Vagina (tissue), 2 donors: ENCODE data around the gene DNAH2. TPM values are rescaled to one million over a fixed set of nuclear protein-coding genes. Genes with fewer than 3 reads are reported as not detected.
A peak's percentile ranks its signal among the peaks of the same experiment; 100 is the strongest.

Source experiments
- DNase-seq, 2 donors: peaks; one replicate each; pipeline ENCODE4 v3.0.0-alpha.2; 2017; ENCODE audit errors: extremely low spot score in 2 of 2
- H3K27ac ChIP-seq: fragments of 200-600 bp; sonication (generic); one replicate; pipeline ENCODE4 v1.5.1; 2019
- H3K27me3 ChIP-seq: fragments of 200-600 bp; sonication (generic); one replicate; pipeline ENCODE4 v1.5.1; 2019
- H3K36me3 ChIP-seq, 2 donors: fragments of 200-600 bp; sonication (generic); one replicate each; pipeline ENCODE4 v1.5.1; 2017 to 2019
- H3K4me1 ChIP-seq: fragments of 200-600 bp; sonication (generic); one replicate; pipeline ENCODE4 v1.5.1; 2019
- H3K4me3 ChIP-seq, 2 donors: fragments of 200-600 bp; sonication (generic); 1 replicate in 1 of 2; 2 replicates in 1 of 2; pipeline ENCODE4 v1.5.1; 2016 to 2019
- H3K9me3 ChIP-seq: fragments of 200-600 bp; sonication (generic); one replicate; pipeline ENCODE4 v1.5.1; 2019
- POLR2A ChIP-seq, 2 donors: fragments of 450-650 bp; IDR thresholded peaks; one replicate each; pipeline ENCODE4 v1.6.1; 2017; ENCODE audit warnings: antibody characterized with exemption in 2 of 2, mild to moderate bottlenecking in 2 of 2, moderate library complexity in 2 of 2
- POLR2AphosphoS5 ChIP-seq, 2 donors: sonication (generic); formaldehyde crosslinking; IDR thresholded peaks; one replicate each; pipeline ENCODE4 v1.9.0; 2017; ENCODE audit warnings: antibody characterized with exemption in 2 of 2, mild to moderate bottlenecking in 2 of 2, low read depth in 1 of 2; ENCODE audit not compliant: insufficient read depth in 1 of 2
- intact Hi-C: fragments of 100-400 bp; cut with DNase I; formaldehyde crosslinking; loops from one replicate; pipeline ENCODE4 v1.15.1; 2023
- total RNA-seq: library from RNA; depleted of rRNA; stranded (reverse); fragments of >200 nt; gene quantifications from one replicate; pipeline ENCODE4 v1.2.3, GENCODE V29; 2016
- TF ChIP-seq, protein P1 (sequence below), 3 experiments: fragments of 450-650 bp in 2 of 3; fragments of 200-600 bp in 1 of 3; sonication (generic) in 1 of 3; IDR thresholded peaks; one replicate each; pipeline ENCODE4 v1.5.1; 2017 to 2019; ENCODE audit warnings: antibody characterized with exemption in 3 of 3, mild to moderate bottlenecking in 2 of 3, moderate library complexity in 2 of 3

DNAH2 gene
- total RNA-seq, 1 donor from 2014 or later, result 0.49 TPM

DNA sequence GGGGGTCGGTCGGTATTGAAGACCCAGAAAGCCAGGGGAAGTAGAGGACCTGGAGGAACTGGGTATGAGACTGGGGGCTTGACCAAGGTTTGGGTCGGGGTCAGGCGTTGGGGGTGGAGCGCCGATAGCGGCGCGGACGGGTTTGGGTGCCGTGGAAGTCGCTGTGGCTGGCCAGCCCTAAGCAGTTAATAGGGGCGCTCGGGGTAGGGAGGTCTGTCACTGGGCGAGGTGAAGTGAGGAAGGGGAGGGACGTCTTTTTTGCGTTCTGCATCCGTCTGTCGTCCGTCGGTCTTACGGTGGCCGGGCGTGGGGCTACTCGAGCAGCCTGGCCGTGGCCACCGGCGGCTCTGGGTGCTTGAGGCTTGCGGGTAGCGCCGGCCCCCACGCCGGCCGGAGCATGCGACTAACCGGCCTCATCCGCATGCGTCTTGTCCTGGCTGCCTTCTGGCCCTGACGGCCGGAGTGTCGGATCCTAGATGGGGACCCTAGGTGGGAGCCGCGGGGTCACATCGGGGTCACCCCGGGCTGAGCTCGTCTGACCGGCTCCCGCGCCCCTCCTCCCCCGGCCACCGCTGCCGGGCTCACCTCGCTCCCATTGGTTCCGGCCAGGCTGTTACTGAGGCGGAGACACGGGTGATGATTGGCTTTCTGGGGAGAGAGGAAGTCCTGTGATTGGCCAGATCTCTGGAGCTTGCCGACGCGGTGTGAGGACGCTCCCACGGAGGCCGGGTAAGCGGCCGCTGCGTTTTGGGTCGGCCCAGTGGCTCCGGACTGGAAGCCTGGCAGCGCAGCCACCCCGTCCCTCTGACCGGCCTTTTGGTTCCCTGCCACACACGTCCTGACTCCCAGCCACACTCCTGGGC is 127.0 kb downstream of the DNAH2 start:
- H3K4me1 ChIP-seq, result peaks cover 54% of the 10 kb centered on the region
- H3K36me3 ChIP-seq, result peaks cover 0 to 37% of the 10 kb centered on the region in 2 donors
- peak; percentile 92 to 95 for TF ChIP-seq POLR2AphosphoS5 (IDR thresholded peaks at IDR 0.05; ENCODE audit: insufficient read depth in 1 of 2, low read depth in 1 of 2)
- TF ChIP-seq, protein P1, sequence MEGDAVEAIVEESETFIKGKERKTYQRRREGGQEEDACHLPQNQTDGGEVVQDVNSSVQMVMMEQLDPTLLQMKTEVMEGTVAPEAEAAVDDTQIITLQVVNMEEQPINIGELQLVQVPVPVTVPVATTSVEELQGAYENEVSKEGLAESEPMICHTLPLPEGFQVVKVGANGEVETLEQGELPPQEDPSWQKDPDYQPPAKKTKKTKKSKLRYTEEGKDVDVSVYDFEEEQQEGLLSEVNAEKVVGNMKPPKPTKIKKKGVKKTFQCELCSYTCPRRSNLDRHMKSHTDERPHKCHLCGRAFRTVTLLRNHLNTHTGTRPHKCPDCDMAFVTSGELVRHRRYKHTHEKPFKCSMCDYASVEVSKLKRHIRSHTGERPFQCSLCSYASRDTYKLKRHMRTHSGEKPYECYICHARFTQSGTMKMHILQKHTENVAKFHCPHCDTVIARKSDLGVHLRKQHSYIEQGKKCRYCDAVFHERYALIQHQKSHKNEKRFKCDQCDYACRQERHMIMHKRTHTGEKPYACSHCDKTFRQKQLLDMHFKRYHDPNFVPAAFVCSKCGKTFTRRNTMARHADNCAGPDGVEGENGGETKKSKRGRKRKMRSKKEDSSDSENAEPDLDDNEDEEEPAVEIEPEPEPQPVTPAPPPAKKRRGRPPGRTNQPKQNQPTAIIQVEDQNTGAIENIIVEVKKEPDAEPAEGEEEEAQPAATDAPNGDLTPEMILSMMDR (IDR thresholded peaks at IDR 0.05), result no peak
- TF ChIP-seq POLR2A (IDR thresholded peaks at IDR 0.05), result peak in 1 of 2 donors; percentile 65
- no peaks in the 10 kb centered on the region for H3K9me3 ChIP-seq
- peak overlapping the region; percentile 99 for H3K27ac ChIP-seq
- intact Hi-C loops, result loop anchor here (5.0 kb wide), 1 partner anchor 267 kb away; the partner anchor contains the start of gene CD68
- peak overlapping the region; percentile 58 to 69 for H3K4me3 ChIP-seq
- DNase-seq, result peak in 1 of 2 donors; percentile 98
- H3K27me3 ChIP-seq, result no peaks in the 10 kb centered on the region

DNA sequence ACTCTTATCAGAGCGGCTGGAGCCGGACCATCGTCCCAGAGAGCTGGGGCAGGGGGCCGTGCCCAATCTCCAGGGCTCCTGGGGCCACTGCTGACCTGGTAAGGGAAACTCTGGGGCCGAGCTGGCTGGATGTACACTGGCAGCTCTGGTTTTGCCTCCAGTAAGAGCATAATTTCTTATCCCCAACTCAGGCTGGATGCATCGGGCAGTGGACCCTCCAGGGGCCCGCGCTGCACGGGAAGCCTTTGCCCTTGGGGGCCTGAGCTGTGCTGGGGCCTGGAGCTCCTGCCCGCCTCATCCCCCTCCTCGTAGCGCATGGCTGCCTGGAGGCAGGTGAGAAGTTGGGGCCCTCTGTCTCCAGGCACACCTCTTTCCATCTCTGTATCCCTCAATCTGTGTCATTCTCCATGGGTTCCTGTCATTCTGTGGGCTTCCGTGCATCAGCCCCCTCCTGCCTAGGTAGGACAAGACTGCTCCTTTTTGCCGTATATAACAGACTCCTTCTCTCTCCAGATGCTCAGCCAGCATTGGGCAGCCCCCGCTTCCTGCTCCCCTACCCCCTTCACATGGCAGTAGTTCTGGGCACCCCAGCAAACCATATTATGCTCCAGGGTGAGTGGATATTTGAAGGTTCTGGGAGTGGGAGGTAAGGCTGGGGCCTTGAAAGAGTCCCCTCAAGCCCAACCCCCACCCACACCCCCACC is 128.0 kb downstream of the DNAH2 start:
- intact Hi-C loops, result no loop called here
- H3K36me3 ChIP-seq, result peaks cover 0 to 44% of the 10 kb centered on the region in 2 donors
- DNase-seq, result no peak
- peaks cover 44% of the 10 kb centered on the region for H3K4me1 ChIP-seq
- TF ChIP-seq POLR2A (IDR thresholded peaks at IDR 0.05) (no peak), POLR2AphosphoS5 (IDR thresholded peaks at IDR 0.05; ENCODE audit: insufficient read depth in 1 of 2, low read depth in 1 of 2) (no peak)
- TF ChIP-seq, protein P1 (IDR thresholded peaks at IDR 0.05), result no peak
- no peaks in the 10 kb centered on the region for H3K27me3 ChIP-seq
- H3K9me3 ChIP-seq, result no peaks in the 10 kb centered on the region
- peak overlapping the region; percentile 58 to 69 for H3K4me3 ChIP-seq
- peak overlapping the region; percentile 99 for H3K27ac ChIP-seq

DNA sequence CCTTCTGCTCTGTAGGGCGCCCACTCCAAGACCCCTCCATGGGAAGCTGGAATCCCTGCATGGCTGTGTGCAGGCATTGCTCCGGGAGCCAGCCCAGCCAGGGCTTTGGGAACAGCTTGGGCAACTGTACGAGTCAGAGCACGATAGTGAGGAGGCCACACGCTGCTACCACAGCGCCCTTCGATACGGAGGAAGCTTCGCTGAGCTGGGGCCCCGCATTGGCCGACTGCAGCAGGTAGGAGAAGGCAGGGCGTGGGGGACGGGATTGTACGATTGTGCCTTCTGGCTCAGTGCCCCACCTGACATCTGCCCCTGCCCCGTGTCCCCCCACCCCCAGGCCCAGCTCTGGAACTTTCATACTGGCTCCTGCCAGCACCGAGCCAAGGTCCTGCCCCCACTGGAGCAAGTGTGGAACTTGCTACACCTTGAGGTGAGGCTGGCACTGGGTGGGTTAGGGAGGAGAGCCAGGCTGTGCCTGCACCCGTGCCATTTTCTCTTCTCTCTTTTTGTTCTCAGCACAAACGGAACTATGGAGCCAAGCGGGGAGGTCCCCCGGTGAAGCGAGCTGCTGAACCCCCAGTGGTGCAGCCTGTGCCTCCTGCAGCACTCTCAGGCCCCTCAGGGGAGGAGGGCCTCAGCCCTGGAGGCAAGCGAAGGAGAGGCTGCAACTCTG is 128.7 kb downstream of the DNAH2 start:
- Histone ChIP-seq H3K27ac (no peak overlapping the region), H3K4me1 (peaks cover 38% of the 10 kb centered on the region), H3K27me3 (no peaks in the 10 kb centered on the region), H3K36me3 (peaks cover 0 to 44% of the 10 kb centered on the region in 2 donors), H3K9me3 (no peaks in the 10 kb centered on the region), H3K4me3 (no peak overlapping the region)
- intact Hi-C loops, result no loop called here
- no peak for DNase-seq
- TF ChIP-seq, protein P1 (IDR thresholded peaks at IDR 0.05), result no peak
- no peak for TF ChIP-seq POLR2A (IDR thresholded peaks at IDR 0.05)
- TF ChIP-seq POLR2AphosphoS5 (IDR thresholded peaks at IDR 0.05; ENCODE audit: insufficient read depth in 1 of 2, low read depth in 1 of 2), result no peak

DNA sequence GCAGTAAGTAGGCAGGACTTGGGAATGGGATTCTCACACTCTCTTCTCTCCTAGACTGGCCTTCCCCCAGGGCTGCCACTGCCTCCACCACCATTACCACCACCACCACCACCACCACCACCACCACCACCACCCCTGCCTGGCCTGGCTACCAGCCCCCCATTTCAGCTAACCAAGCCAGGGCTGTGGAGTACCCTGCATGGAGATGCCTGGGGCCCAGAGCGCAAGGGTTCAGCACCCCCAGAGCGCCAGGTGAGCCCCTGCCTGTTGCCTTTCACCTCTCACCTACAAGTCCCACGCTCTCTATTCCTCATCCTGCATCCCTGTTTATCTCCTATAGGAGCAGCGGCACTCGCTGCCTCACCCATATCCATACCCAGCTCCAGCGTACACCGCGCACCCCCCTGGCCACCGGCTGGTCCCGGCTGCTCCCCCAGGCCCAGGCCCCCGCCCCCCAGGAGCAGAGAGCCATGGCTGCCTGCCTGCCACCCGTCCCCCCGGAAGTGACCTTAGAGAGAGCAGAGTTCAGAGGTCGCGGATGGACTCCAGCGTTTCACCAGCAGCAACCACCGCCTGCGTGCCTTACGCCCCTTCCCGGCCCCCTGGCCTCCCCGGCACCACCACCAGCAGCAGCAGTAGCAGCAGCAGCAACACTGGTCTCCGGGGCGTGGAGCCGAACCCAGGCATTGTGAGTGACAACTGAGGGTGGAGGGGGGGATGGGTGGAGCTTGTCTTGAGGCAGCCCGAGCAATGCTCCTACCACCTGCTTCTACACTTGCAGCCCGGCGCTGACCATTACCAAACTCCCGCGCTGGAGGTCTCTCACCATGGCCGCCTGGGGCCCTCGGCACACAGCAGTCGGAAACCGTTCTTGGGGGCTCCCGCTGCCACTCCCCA is 129.5 kb downstream of the DNAH2 start:
- intact Hi-C loops, result no loop called here
- H3K27ac ChIP-seq, result no peak overlapping the region
- H3K9me3 ChIP-seq, result no peaks in the 10 kb centered on the region
- peaks cover 0 to 44% of the 10 kb centered on the region in 2 donors for H3K36me3 ChIP-seq
- no peaks in the 10 kb centered on the region for H3K27me3 ChIP-seq
- TF ChIP-seq POLR2AphosphoS5 (IDR thresholded peaks at IDR 0.05; ENCODE audit: insufficient read depth in 1 of 2, low read depth in 1 of 2) (no peak), POLR2A (IDR thresholded peaks at IDR 0.05) (no peak)
- TF ChIP-seq, protein P1 (IDR thresholded peaks at IDR 0.05), result no peak
- H3K4me3 ChIP-seq, result no peak overlapping the region
- H3K4me1 ChIP-seq, result peaks cover 43% of the 10 kb centered on the region
- DNase-seq, result no peak
